MM.1S (cell line): ENCODE measurements around the gene TRIM71.

Experiments
- EZH2 ChIP-seq: fragments of 300-600 bp; sonication (generic); optimal IDR thresholded peaks from 2 replicates; pipeline ENCODE3; 2017; ENCODE audit warnings: low read depth, mild to moderate bottlenecking, antibody characterized with exemption, low read length, mixed read lengths
- EZH2phosphoT487 ChIP-seq: fragments of 300-600 bp; sonication (generic); IDR thresholded peaks from 2 replicates; pipeline ENCODE4 v1.6.1; 2018; ENCODE audit warnings: antibody characterized with exemption, low read length
- TF ChIP-seq, protein P1 (sequence below): fragments of 300-600 bp; sonication (generic); IDR thresholded peaks from 2 replicates; pipeline ENCODE4 v1.5.1; 2016; ENCODE audit warnings: antibody characterized with exemption, low read length, mixed read lengths

DNA sequence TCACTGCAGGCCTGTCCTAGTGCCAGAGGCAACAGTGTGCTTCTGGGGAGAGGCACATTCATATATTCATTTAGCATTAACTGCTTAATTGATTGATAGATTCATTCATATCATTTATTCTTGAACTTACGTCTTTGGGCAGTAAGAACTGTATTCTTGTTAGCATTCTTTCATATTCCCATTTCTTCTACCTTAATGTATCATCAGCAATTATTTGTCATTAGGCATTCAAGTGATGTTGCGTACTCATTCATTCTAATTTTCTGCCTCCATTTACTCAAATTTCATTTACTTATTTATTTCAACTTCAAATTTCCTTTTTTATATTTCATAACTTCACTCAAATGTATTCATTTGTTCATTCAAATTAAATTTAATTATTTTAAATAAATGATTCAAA, 102.1 kb downstream of the TRIM71 start:
- TF ChIP-seq, protein P1, sequence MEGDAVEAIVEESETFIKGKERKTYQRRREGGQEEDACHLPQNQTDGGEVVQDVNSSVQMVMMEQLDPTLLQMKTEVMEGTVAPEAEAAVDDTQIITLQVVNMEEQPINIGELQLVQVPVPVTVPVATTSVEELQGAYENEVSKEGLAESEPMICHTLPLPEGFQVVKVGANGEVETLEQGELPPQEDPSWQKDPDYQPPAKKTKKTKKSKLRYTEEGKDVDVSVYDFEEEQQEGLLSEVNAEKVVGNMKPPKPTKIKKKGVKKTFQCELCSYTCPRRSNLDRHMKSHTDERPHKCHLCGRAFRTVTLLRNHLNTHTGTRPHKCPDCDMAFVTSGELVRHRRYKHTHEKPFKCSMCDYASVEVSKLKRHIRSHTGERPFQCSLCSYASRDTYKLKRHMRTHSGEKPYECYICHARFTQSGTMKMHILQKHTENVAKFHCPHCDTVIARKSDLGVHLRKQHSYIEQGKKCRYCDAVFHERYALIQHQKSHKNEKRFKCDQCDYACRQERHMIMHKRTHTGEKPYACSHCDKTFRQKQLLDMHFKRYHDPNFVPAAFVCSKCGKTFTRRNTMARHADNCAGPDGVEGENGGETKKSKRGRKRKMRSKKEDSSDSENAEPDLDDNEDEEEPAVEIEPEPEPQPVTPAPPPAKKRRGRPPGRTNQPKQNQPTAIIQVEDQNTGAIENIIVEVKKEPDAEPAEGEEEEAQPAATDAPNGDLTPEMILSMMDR = no peak
- TF ChIP-seq EZH2phosphoT487 (no peak), EZH2 (no peak)
